ENCODE results near the gene RNF215.
A peak's percentile ranks its signal among the peaks of the same experiment; 100 is the strongest.

RNF215 gene

GRCh38 chr22:30386960-30387827 is at the start of gene RNF215:
RNF215 (minus strand) TSS chr22:30387411; CDS start chr22:30387313, 98 bp downstream.
- peak; percentile 82 for DNase-seq (ENCODE audit: low spot score)

GRCh38 chr22:30436196-30436595 is 49.0 kb upstream of the RNF215 start:
- DNase-seq (ENCODE audit: low spot score): no peak

- peak; percentile 88 for DNase-seq (ENCODE audit: low spot score)
Observed at GRCh38 chr22:30435674-30436126, 48.5 kb upstream of the RNF215 start.

- DNase-seq (ENCODE audit: low spot score): no peak
Observed at GRCh38 chr22:30434843-30435242, 47.6 kb upstream of the RNF215 start.

- DNase-seq (ENCODE audit: low spot score): no peak
Observed at GRCh38 chr22:30433773-30434172, 46.6 kb upstream of the RNF215 start.

GRCh38 chr22:30433227-30433626 is 46.0 kb upstream of the RNF215 start:
- no peak for DNase-seq (ENCODE audit: low spot score)

GRCh38 chr22:30432520-30432919 is 45.3 kb upstream of the RNF215 start:
- DNase-seq (ENCODE audit: low spot score): no peak

GRCh38 chr22:30432096-30432495 is 44.9 kb upstream of the RNF215 start:
- no peak for DNase-seq (ENCODE audit: low spot score)

- DNase-seq (ENCODE audit: low spot score): no peak
Observed at GRCh38 chr22:30430933-30431332, 43.7 kb upstream of the RNF215 start.

- no peak for DNase-seq (ENCODE audit: low spot score)
Observed at GRCh38 chr22:30429887-30430286, 42.7 kb upstream of the RNF215 start.

GRCh38 chr22:30427871-30428270 is 40.7 kb upstream of the RNF215 start:
- no peak for DNase-seq (ENCODE audit: low spot score)

GRCh38 chr22:30426388-30427353 is 39.5 kb upstream of the RNF215 start:
- DNase-seq (ENCODE audit: low spot score): peak; percentile 94

GRCh38 chr22:30425616-30426387 is 38.6 kb upstream of the RNF215 start, which contains the start of gene MTFP1:
MTFP1 (plus strand) TSS chr22:30425768; CDS start chr22:30425880, 112 bp downstream.
- DNase-seq (ENCODE audit: low spot score): peak; percentile 59

- no peak for DNase-seq (ENCODE audit: low spot score)
Observed at GRCh38 chr22:30425327-30425615, 38.1 kb upstream of the RNF215 start.

GRCh38 chr22:30424534-30425326 is 37.5 kb upstream of the RNF215 start:
- peak; percentile 37 for DNase-seq (ENCODE audit: low spot score)

GRCh38 chr22:30423959-30424533 is 36.8 kb upstream of the RNF215 start:
- DNase-seq (ENCODE audit: low spot score): peak; percentile 100

- peak; percentile 53 for DNase-seq (ENCODE audit: low spot score)
Observed at GRCh38 chr22:30423301-30423958, 36.2 kb upstream of the RNF215 start.

GRCh38 chr22:30422481-30423300 is 35.5 kb upstream of the RNF215 start:
- DNase-seq (ENCODE audit: low spot score): peak; percentile 49

Measured in activated CD4-positive, alpha-beta T cell treated with anti-CD3 and anti-CD28 coated beads, Interleukin-2, Interleukin-4, amounts not matched to agents 100 ng/mL and 50 ng/mL, durations not matched to agents 16 hours and 8 hours (primary cell).